Measurements from ENCODE around the gene SPTBN1. TPM values are rescaled to one million over a fixed set of nuclear protein-coding genes. Genes with fewer than 3 reads are reported as not detected.

Gene SPTBN1
- total RNA-seq, 1 experiment from 2014 or later, result 204 TPM

DNA sequence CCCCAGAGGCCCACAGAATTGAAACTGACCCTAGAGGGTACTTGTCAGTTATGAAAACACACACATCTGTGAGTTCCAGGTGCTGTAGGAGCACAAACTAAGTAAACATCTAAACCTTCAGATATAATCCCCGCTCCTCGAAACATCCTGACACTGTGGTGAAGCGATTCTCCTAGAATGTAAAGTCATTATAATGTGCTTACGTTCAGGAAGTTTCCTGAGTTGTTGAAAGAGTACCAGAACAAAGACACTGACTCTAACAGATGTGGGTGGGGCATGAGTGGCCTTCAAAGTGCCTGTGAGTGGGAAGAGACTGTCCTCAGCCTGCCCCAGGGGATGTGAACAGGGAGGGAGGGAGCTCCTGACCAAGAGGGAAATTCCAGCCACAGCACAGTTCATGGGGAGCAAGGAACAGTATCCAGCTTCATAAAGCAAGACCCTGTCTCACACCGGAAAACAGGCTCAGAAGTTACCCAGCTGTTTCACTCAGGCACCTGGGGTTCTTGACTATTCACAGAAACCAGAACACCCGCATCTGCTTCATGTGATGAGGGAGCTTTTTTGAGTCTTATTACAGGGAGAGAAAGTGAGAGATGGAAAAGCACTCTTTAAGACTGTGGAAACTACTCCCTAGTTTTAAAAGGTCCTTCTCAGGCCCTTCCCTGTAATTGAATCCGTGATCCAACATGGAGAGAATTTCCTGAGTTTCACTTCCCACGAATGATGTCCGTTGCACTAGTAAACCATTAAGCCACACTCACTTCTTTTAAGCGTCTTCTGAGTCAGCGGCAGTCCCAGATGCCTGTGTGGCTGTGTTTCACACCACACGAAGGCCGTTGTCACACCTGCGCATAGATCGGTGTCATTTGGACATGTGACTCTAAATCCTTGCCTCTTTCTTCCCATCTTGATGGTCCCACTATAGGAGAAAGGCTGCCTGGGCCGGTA, 178.7 kb downstream of the SPTBN1 start:
- DNase-seq (ENCODE audit: low spot score), result no peak
- peaks cover 81% of the 10 kb centered on the region for H3K36me3 Mint-ChIP-seq
- peak; percentile 44; the same call in 1 of the 2 replicates for ATAC-seq
- H3K4me3 Mint-ChIP-seq, result no peak overlapping the region
- peaks cover 8% of the 10 kb centered on the region for H3K4me1 Mint-ChIP-seq
- CTCF ChIA-PET, result interaction anchor here (1.0 kb wide), 1 partner anchor 31 kb away, joined by 3 read pairs; no protein-coding TSS in a partner anchor
- POLR2A ChIA-PET, result interaction anchor here (1.2 kb wide), 1 partner anchor 75 kb away, joined by 3 read pairs; no protein-coding TSS in a partner anchor
- peak overlapping the region; percentile 78 for H3K27ac Mint-ChIP-seq
- H3K27me3 Mint-ChIP-seq (ENCODE audit: low read depth), result no peaks in the 10 kb centered on the region
- TF ChIP-seq, protein P1, sequence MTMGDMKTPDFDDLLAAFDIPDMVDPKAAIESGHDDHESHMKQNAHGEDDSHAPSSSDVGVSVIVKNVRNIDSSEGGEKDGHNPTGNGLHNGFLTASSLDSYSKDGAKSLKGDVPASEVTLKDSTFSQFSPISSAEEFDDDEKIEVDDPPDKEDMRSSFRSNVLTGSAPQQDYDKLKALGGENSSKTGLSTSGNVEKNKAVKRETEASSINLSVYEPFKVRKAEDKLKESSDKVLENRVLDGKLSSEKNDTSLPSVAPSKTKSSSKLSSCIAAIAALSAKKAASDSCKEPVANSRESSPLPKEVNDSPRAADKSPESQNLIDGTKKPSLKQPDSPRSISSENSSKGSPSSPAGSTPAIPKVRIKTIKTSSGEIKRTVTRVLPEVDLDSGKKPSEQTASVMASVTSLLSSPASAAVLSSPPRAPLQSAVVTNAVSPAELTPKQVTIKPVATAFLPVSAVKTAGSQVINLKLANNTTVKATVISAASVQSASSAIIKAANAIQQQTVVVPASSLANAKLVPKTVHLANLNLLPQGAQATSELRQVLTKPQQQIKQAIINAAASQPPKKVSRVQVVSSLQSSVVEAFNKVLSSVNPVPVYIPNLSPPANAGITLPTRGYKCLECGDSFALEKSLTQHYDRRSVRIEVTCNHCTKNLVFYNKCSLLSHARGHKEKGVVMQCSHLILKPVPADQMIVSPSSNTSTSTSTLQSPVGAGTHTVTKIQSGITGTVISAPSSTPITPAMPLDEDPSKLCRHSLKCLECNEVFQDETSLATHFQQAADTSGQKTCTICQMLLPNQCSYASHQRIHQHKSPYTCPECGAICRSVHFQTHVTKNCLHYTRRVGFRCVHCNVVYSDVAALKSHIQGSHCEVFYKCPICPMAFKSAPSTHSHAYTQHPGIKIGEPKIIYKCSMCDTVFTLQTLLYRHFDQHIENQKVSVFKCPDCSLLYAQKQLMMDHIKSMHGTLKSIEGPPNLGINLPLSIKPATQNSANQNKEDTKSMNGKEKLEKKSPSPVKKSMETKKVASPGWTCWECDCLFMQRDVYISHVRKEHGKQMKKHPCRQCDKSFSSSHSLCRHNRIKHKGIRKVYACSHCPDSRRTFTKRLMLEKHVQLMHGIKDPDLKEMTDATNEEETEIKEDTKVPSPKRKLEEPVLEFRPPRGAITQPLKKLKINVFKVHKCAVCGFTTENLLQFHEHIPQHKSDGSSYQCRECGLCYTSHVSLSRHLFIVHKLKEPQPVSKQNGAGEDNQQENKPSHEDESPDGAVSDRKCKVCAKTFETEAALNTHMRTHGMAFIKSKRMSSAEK (CRISPR knock-in tag; IDR thresholded peaks at IDR 0.05; ENCODE audit: borderline replicate concordance), result no peak
- no peaks in the 10 kb centered on the region for H3K9me3 Mint-ChIP-seq

DNA sequence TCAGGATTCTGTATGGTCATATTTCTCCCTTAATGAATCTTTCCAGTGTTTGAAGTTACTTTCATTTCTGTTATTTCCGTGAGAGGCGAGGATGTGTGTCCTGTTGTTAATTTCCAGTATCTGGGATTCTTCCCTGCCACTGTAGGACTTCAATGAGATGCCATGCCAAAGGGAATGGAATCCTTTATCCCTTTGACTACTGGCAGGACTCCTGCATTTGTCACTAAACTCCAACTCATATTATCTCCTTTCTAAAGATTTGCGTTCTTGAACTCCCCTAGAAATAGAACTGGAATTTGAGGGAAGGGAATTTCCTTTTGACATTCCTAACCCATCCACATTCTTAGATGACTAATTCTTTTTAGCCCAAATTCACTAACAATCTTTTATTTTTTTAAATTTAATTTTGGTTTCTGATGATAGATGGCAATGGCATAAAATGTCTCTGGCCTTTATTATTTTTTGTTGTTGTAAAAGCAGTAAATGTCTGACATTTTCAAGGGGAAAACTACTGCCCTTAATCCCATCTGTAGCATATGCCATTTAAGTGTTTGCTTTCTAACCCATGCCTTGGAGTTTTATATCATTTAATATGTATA, 179.5 kb downstream of the SPTBN1 start:
- ATAC-seq, result no peak
- Mint-ChIP-seq H3K27me3 (ENCODE audit: low read depth) (no peaks in the 10 kb centered on the region), H3K4me1 (peaks cover 8% of the 10 kb centered on the region), H3K9me3 (no peaks in the 10 kb centered on the region), H3K4me3 (no peak overlapping the region), H3K27ac (no peak overlapping the region), H3K36me3 (peaks cover 74% of the 10 kb centered on the region)
- no peak for TF ChIP-seq SMAD3 (CRISPR knock-in tag; IDR thresholded peaks at IDR 0.05; ENCODE audit: borderline replicate concordance)
- TF ChIP-seq NFYB (CRISPR knock-in tag; conservative IDR thresholded peaks at IDR 0.05; ENCODE audit: low read depth), result no peak
- TF ChIP-seq, protein P2, sequence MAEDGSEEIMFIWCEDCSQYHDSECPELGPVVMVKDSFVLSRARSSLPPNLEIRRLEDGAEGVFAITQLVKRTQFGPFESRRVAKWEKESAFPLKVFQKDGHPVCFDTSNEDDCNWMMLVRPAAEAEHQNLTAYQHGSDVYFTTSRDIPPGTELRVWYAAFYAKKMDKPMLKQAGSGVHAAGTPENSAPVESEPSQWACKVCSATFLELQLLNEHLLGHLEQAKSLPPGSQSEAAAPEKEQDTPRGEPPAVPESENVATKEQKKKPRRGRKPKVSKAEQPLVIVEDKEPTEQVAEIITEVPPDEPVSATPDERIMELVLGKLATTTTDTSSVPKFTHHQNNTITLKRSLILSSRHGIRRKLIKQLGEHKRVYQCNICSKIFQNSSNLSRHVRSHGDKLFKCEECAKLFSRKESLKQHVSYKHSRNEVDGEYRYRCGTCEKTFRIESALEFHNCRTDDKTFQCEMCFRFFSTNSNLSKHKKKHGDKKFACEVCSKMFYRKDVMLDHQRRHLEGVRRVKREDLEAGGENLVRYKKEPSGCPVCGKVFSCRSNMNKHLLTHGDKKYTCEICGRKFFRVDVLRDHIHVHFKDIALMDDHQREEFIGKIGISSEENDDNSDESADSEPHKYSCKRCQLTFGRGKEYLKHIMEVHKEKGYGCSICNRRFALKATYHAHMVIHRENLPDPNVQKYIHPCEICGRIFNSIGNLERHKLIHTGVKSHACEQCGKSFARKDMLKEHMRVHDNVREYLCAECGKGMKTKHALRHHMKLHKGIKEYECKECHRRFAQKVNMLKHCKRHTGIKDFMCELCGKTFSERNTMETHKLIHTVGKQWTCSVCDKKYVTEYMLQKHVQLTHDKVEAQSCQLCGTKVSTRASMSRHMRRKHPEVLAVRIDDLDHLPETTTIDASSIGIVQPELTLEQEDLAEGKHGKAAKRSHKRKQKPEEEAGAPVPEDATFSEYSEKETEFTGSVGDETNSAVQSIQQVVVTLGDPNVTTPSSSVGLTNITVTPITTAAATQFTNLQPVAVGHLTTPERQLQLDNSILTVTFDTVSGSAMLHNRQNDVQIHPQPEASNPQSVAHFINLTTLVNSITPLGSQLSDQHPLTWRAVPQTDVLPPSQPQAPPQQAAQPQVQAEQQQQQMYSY (CRISPR knock-in tag; IDR thresholded peaks at IDR 0.05), result no peak
- TF ChIP-seq, protein P3, sequence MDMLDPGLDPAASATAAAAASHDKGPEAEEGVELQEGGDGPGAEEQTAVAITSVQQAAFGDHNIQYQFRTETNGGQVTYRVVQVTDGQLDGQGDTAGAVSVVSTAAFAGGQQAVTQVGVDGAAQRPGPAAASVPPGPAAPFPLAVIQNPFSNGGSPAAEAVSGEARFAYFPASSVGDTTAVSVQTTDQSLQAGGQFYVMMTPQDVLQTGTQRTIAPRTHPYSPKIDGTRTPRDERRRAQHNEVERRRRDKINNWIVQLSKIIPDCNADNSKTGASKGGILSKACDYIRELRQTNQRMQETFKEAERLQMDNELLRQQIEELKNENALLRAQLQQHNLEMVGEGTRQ (CRISPR knock-in tag; IDR thresholded peaks at IDR 0.05), result no peak
- TF ChIP-seq KAT7 (CRISPR knock-in tag; IDR thresholded peaks at IDR 0.05; ENCODE audit: borderline replicate concordance), result no peak
- TF ChIP-seq, protein P4, sequence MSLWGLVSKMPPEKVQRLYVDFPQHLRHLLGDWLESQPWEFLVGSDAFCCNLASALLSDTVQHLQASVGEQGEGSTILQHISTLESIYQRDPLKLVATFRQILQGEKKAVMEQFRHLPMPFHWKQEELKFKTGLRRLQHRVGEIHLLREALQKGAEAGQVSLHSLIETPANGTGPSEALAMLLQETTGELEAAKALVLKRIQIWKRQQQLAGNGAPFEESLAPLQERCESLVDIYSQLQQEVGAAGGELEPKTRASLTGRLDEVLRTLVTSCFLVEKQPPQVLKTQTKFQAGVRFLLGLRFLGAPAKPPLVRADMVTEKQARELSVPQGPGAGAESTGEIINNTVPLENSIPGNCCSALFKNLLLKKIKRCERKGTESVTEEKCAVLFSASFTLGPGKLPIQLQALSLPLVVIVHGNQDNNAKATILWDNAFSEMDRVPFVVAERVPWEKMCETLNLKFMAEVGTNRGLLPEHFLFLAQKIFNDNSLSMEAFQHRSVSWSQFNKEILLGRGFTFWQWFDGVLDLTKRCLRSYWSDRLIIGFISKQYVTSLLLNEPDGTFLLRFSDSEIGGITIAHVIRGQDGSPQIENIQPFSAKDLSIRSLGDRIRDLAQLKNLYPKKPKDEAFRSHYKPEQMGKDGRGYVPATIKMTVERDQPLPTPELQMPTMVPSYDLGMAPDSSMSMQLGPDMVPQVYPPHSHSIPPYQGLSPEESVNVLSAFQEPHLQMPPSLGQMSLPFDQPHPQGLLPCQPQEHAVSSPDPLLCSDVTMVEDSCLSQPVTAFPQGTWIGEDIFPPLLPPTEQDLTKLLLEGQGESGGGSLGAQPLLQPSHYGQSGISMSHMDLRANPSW (CRISPR knock-in tag; conservative IDR thresholded peaks at IDR 0.05; ENCODE audit: low read depth), result no peak
- TF ChIP-seq NFATC4 (CRISPR knock-in tag; IDR thresholded peaks at IDR 0.05), result no peak
- TF ChIP-seq TEAD4 (CRISPR knock-in tag; IDR thresholded peaks at IDR 0.05), result no peak
- TF ChIP-seq, protein P5, sequence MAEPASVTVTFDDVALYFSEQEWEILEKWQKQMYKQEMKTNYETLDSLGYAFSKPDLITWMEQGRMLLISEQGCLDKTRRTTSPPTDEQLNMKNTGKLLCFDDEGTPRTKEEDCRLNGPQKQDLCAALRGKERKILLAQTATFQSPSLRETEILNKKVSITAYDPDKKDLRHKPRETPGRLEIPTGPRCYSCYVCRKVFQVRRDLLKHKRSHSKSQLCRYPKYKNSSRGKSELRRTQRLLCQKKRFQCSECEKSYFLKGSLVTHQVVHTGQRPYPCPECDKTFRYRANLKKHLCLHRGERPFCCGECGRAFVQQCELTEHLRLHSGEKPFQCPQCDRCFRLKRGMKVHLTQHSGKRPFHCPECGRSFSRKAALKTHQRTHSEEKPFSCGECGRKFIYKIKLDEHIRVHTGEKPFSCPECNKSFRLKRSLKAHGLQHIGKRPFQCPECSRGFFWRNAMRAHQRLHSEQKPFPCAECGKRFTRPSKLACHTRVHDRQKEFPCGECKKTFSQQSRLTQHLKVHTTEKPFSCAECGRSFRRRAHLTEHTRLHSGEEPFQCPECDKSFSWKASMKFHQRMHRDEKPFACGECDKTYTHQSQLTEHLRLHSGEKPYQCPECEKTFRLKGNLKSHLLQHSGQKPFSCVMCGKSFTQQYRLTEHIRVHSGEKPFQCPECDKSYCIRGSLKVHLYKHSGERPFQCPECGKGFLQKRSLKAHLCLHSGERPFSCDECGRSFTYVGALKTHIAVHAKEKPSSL (CRISPR knock-in tag; conservative IDR thresholded peaks at IDR 0.05), result no peak
- TF ChIP-seq, protein P6, sequence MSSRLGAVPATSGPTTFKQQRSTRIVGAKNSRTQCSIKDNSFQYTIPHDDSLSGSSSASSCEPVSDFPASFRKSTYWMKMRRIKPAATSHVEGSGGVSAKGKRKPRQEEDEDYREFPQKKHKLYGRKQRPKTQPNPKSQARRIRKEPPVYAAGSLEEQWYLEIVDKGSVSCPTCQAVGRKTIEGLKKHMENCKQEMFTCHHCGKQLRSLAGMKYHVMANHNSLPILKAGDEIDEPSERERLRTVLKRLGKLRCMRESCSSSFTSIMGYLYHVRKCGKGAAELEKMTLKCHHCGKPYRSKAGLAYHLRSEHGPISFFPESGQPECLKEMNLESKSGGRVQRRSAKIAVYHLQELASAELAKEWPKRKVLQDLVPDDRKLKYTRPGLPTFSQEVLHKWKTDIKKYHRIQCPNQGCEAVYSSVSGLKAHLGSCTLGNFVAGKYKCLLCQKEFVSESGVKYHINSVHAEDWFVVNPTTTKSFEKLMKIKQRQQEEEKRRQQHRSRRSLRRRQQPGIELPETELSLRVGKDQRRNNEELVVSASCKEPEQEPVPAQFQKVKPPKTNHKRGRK (CRISPR knock-in tag; IDR thresholded peaks at IDR 0.05; ENCODE audit: borderline replicate concordance), result no peak
- TF ChIP-seq, protein P7, sequence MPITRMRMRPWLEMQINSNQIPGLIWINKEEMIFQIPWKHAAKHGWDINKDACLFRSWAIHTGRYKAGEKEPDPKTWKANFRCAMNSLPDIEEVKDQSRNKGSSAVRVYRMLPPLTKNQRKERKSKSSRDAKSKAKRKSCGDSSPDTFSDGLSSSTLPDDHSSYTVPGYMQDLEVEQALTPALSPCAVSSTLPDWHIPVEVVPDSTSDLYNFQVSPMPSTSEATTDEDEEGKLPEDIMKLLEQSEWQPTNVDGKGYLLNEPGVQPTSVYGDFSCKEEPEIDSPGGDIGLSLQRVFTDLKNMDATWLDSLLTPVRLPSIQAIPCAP (CRISPR knock-in tag; IDR thresholded peaks at IDR 0.05), result no peak
- TF ChIP-seq ESRRA (CRISPR knock-in tag; IDR thresholded peaks at IDR 0.05; ENCODE audit: borderline replicate concordance), result no peak
- ChIA-PET POLR2A (no interaction called here), CTCF (no interaction called here)
- no peak for DNase-seq (ENCODE audit: low spot score)

Measured in WTC11 (cell line).